CD4-positive, alpha-beta T cell treated with Interleukin-15 for 4 hours (primary cell): ENCODE data around the gene SRGAP2B.
A peak's percentile ranks its signal among the peaks of the same experiment; 100 is the strongest.
"Not testable (repeated sequence)": the region's sequence is repeated elsewhere in the genome, so short reads cannot be mapped to it uniquely, and the experiment has no call there.

Source experiments
- DNase-seq: peaks from one replicate; pipeline ENCODE4 v3.0.0-alpha.2; 2020; ENCODE audit warnings: low spot score

The SRGAP2B gene

DNA sequence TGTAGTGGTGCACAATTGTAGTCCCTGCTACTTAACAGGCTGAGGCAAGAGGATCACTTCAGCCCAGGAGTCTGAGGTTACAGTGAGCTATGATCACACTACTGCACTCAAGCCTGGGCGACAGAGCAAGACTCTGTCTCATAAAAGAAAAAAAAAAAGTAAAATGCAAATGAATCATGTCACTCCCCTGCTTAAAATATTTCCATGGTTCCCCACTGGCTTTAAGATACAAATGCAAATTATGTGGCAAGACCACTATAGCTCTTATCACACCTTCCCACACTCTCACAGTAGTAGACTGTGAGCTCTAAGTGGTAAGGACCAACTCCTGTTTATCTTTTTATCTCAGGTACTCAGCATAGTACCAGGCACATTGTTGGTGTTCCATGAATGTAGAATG is 53.6 kb downstream of the SRGAP2B start:
- DNase-seq, result not testable (repeated sequence)

- not testable (repeated sequence) for DNase-seq
Measured at GRCh38 chr1:145036019-145036418, 59.1 kb downstream of the SRGAP2B start.

DNA sequence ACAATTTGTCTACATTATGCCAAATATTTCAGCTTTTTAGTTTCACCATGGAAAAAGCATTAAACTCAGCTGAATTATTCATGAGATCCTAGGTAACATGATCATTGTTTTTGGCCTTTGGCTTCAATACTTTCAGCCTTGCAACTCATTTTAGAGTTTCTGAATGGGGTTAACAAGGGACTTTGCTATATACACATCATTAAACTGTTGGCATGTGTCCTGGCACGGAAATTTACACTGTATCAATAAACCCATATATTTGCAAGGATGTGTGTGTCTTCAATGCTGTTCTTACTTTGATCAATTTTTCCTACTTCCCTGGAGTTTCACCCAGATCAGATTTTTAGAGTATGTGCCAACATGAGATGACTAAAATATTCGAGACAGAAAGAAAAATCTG is 61.6 kb downstream of the SRGAP2B start:
- not testable (repeated sequence) for DNase-seq

GRCh38 chr1:145027251-145027650 is 67.9 kb downstream of the SRGAP2B start:
- DNase-seq, result not testable (repeated sequence)

- DNase-seq, result not testable (repeated sequence)
Measured at GRCh38 chr1:145025286-145025685, 69.8 kb downstream of the SRGAP2B start.

DNA sequence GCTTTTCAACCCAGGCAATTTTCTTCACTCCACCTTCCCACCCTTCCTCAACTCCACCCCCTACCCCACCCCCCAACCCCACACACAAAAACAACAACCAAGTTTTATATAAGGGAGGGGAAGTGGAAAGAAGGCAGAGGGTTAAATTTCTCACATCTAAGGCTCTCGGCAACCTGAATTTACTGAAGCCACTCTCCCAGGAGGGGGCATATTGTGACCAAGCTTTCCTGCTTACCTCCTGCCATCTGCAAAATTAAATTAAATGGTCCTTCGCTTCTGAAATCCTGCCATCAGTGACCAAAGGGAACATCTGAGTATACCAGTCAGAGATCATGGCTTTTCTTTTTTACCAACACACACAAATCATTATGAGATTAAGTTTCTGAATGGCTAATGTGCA is 72.9 kb downstream of the SRGAP2B start:
- DNase-seq, result not testable (repeated sequence)

GRCh38 chr1:145021749-145022148 is 73.4 kb downstream of the SRGAP2B start:
- not testable (repeated sequence) for DNase-seq

DNA sequence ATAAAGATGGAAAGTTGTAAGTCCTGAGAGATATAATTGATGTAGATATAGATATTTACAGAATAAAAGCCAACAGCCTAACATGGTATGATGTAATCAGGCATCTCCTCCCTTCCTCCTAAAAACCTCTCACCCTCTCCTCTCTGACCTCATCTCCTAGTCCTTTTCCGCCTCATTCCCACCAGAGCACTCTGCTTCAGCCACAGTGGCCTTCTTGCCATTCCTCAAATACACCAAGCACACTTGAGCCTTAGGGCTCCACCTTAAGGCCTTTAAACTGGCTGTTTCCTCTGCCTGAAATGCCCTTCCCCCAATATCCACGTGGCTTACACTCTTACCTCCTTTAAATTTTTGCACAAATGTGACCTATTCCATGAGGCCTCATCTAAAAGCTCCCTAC is 75.4 kb downstream of the SRGAP2B start:
- DNase-seq, result not testable (repeated sequence)

- not testable (repeated sequence) for DNase-seq
Measured at GRCh38 chr1:145017725-145018124, 77.4 kb downstream of the SRGAP2B start.

- not testable (repeated sequence) for DNase-seq
Measured at GRCh38 chr1:145016492-145016862, 78.7 kb downstream of the SRGAP2B start.

DNA sequence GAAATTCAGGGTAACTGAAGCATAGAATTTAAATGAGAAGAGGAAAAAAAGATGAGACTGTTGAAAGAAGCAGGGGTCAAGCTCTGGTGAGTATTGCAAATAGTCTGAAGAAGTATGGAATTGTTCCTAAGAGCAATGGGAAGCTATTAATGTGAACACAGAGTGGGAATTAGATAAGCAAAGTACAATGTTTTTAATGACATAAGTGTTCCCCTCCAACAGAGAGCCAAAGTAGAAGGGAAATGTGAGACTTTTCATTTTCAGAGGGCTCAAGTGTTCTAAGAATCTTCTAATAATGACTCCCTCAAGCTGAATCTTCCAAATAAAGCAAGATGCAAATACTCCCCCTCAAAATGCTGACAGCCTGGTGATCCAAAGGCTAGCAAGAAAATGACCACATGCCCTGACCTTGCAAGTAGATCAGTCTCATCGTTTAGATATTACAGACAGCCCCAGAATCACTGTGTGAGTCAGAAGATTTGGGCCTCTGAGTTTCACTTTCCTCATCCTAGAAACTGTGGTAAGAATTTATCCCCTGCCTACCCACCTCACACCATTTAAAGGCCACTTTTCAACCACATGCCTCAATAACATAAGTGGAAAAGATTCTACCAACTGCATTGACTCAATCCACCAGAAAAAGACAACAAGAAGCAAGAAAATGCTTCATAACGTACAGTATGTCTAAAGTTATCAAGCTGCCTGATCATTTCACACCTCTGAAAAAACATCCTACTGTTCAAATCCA is 79.2 kb downstream of the SRGAP2B start:
- DNase-seq, result not testable (repeated sequence)

- DNase-seq, result not testable (repeated sequence)
Measured at GRCh38 chr1:145013353-145013752, 81.8 kb downstream of the SRGAP2B start.

DNA sequence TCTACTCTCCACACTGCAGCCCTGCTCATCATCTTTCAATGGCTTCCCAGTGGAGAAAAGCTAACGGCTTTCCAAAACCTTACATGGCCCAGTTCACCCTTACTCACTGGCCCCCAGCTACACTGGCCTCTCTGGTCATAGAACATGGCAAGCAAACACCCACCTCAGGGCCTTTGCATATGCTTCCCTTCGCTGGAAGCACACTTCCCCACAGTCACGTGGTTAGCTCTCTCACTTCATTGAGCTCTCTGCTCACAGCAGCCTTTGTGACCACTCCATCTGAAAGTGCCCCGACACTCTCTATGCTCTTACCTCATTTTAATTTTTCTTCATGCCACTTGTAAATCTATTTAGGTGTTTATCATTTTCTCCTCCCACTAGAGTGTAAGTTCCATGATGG is 83.3 kb downstream of the SRGAP2B start:
- DNase-seq, result not testable (repeated sequence)

DNA sequence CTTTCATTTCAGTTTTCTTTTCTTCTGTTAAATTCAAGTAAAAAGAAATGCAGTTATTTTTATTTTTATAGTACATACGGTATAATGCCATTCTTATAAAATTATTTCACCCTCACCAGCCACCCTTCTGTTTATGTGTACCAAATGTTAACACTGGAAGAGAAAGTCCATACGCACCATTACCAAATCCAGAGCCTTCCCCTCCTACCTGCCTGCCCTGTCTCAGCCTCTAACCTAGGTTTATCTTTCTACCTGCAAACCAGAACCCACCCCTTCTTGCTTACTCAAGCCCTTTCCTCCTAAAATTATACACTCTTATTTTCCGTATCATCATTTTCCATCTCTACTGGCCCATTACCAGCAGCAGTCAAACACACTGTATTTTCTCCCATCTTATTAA is 84.5 kb downstream of the SRGAP2B start:
- DNase-seq, result not testable (repeated sequence)

GRCh38 chr1:145009928-145010327 is 85.2 kb downstream of the SRGAP2B start:
- peak; percentile 6 for DNase-seq

- not testable (repeated sequence) for DNase-seq
Measured at GRCh38 chr1:145008388-145008787, 86.7 kb downstream of the SRGAP2B start.

DNA sequence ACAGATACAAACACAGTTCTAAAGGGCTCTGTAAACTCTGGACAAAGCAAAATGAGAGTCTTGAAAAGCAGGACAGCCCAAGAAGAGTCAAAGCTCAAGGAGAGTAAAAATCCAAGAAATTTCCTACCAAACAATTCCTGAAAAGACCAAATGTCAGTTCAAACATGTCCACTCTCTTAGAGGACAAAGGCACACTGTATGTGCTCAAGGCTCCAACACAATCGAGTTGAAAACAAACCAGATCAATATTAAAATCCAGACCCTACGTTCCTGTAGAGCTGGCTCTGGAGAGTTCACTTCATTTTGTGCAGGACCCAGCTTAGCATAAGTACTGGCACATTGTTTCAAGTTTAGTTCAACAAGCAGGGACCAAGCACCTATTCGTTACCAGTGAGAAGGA is 90.0 kb downstream of the SRGAP2B start:
- DNase-seq, result not testable (repeated sequence)

DNA sequence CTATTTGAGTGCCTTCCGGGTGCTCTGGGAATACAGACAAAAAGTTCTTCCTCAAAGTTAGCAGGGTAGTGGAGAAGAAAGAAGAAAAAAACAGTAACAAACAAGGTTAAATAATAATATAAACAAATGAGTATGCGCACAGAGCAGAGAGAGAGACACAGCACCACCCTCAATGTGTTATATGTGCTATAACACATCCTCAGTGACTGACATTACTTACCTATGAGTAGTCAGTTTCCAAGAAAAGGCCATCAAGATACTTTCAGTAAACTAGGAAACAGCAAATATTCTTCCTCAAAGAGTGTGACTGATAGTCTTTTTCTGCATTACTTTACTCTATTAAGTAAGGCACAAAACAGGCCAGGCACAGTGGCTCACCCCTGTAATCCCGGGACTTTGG is 93.7 kb downstream of the SRGAP2B start:
- not testable (repeated sequence) for DNase-seq

GRCh38 chr1:145000743-145001326 is 94.3 kb downstream of the SRGAP2B start:
- not testable (repeated sequence) for DNase-seq

DNA sequence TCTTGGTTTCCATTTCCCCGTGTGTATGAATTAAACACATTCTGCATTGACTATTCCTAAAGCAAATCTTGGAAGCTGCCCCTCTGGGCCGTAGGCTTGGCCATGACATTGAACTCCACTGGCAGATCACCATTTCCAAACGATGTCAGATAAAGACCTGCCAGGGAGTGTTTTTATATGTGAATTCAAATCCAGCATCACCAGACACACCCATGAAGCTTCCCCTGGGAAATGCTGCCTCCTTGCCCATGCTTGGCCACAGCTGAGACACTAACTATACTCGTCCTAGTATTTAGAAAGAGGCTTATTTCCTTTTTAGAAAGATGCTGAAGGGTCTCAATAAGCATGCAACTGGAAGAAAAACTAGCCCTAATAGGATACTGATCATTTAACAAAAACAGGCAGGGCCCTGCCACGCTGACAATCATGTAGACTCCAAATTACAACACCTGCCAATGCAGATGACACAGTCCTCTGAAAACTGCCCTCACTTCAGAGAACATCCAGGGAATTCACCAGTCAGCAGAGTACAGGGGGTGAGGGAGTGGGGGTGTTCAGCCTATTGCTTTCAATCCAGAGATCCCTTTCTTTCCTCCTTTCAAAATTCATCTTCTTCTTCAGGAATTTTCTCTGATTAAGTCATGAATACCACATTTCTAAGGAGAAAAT is 94.9 kb downstream of the SRGAP2B start:
- DNase-seq, result not testable (repeated sequence)

DNA sequence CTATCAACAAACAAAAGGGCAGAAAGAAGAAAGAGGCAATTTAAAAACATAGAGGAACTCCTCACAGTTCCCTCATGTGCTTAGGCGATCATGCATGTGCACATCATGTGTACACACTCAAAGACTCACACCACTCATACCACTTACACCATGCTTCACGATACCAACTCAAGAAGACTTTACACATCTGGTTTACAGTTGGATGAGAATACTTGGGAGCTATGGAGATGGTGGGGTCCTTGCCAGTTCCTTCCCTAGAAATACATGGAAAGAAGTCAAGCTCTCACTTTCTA is 96.2 kb downstream of the SRGAP2B start:
- not testable (repeated sequence) for DNase-seq

DNA sequence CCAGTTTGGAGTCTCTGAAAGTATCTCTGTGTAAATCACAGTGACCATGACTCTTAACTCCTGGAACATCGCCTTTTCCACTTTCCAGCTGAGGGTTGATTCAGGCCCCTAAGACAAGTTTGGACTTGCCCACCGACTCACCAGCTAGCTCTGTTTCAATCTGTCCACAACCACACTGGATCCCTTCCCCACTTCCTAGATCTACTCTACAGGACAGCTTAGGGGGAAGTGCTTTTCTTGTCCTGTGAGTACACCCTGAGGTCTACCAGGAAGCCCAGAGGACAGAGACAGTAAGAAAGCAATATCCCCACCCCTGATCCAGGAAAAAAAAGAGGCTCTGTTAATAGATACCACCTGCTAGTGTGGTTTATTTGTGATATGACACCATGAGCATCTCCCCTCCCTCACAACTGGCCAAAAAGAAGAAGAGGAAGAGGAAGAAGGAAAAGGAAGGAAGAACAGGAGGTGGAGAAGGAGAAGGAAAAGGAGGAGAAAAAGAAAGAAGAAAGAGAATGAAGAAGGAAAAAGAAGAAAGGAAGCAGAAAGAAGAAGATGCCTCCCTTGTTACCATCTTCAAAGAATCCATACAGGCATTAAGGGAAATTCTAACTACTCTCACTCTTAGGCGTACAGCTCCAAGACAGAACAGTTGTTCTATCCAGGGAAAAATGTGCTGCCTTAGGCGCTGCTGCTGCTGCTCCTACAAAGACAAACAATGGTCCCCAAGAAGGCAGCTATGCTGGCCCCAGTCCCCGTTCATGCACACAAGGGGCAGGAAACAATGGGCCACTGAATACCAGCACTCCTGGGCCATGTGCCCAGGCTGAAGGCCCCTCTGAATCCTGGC is 96.8 kb downstream of the SRGAP2B start:
- DNase-seq, result not testable (repeated sequence)
